GM23338 (cell line): ENCODE results near the gene RCOR1. TPM values are rescaled to one million over a fixed set of nuclear protein-coding genes. Genes with fewer than 3 reads are reported as not detected.

Source experiments
- EZH2 ChIP-seq: fragments of 200-600 bp; sonication (generic); IDR thresholded peaks from one replicate; pipeline ENCODE4 v1.8.0; 2017; ENCODE audit warnings: antibody characterized with exemption, mild to moderate bottlenecking, low read depth; ENCODE audit not compliant: unreplicated experiment
- EZH2phosphoT487 ChIP-seq: fragments of 200-600 bp; sonication (generic); IDR thresholded peaks from one replicate; pipeline ENCODE4 v1.8.1; 2018; ENCODE audit warnings: antibody characterized with exemption; ENCODE audit not compliant: unreplicated experiment
- JUNB ChIP-seq: IDR thresholded peaks from one replicate; pipeline ENCODE4 v1.6.1; 2016; ENCODE audit warnings: antibody characterized with exemption; ENCODE audit not compliant: unreplicated experiment
- NANOG ChIP-seq: IDR thresholded peaks from 2 replicates; pipeline ENCODE4 v1.6.1; 2016; ENCODE audit warnings: antibody characterized with exemption, borderline replicate concordance
- POLR2AphosphoS5 ChIP-seq: IDR thresholded peaks from 2 replicates; pipeline ENCODE4 v1.6.1; 2016; ENCODE audit warnings: antibody characterized with exemption, low read depth
- STAT1 ChIP-seq: IDR thresholded peaks from one replicate; pipeline ENCODE4 v1.6.1; 2016; ENCODE audit warnings: antibody characterized with exemption; ENCODE audit not compliant: unreplicated experiment
- ZNF331 ChIP-seq: fragments of 250-450 bp; sonication (Bioruptor Pico); IDR thresholded peaks from 2 replicates; pipeline ENCODE4 v1.5.0; 2020; ENCODE audit warnings: low read depth, mild to moderate bottlenecking, moderate library complexity
- polyA plus RNA-seq: library from polyadenylated mRNA; unstranded; fragments of >200 nt; fragmentation: Nextera tagmentation; extraction: Ambion mirVana; gene quantifications from 2 replicates; pipeline ENCODE4 v1.2.1, GENCODE V29; 2016
- total RNA-seq: library from RNA; depleted of rRNA; stranded (reverse); fragments of >200 nt; shearing (Covaris generic); gene quantifications from 2 replicates; pipeline ENCODE4 v1.2.3, GENCODE V29; 2014
- TF ChIP-seq, protein P1 (sequence below): fragments of 250-450 bp; sonication (Bioruptor Pico); IDR thresholded peaks from 2 replicates; pipeline ENCODE4 v1.5.0; 2020; ENCODE audit warnings: mild to moderate bottlenecking, moderate library complexity
- TF ChIP-seq, protein P2 (sequence below): IDR thresholded peaks from one replicate; pipeline ENCODE4 v1.6.1; 2018; ENCODE audit warnings: antibody characterized with exemption; ENCODE audit not compliant: unreplicated experiment

The RCOR1 gene
- total and polyA plus RNA-seq, 2 experiments from 2014 or later: 7.6 to 26.1 TPM

DNA sequence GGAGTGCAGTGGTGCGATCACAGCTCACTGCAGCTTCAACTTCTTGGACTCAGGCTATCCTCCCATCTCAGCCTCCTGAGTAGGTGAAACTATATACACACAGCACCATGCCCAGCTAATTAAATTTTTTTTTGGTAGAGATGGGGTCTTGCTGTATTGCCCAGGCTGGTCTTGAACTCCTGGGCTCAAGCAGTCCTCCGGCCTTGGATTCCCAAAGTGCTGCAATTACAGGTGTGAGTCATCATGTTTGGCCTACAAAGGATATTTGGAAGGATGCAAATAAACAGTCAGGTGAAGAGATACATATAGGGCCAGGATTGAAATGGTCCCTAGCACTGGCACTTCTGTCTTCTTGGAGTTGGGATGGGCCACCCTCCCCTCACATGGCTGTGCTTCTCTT is 23.9 kb downstream of the RCOR1 start (continued):
- TF ChIP-seq, protein P1, sequence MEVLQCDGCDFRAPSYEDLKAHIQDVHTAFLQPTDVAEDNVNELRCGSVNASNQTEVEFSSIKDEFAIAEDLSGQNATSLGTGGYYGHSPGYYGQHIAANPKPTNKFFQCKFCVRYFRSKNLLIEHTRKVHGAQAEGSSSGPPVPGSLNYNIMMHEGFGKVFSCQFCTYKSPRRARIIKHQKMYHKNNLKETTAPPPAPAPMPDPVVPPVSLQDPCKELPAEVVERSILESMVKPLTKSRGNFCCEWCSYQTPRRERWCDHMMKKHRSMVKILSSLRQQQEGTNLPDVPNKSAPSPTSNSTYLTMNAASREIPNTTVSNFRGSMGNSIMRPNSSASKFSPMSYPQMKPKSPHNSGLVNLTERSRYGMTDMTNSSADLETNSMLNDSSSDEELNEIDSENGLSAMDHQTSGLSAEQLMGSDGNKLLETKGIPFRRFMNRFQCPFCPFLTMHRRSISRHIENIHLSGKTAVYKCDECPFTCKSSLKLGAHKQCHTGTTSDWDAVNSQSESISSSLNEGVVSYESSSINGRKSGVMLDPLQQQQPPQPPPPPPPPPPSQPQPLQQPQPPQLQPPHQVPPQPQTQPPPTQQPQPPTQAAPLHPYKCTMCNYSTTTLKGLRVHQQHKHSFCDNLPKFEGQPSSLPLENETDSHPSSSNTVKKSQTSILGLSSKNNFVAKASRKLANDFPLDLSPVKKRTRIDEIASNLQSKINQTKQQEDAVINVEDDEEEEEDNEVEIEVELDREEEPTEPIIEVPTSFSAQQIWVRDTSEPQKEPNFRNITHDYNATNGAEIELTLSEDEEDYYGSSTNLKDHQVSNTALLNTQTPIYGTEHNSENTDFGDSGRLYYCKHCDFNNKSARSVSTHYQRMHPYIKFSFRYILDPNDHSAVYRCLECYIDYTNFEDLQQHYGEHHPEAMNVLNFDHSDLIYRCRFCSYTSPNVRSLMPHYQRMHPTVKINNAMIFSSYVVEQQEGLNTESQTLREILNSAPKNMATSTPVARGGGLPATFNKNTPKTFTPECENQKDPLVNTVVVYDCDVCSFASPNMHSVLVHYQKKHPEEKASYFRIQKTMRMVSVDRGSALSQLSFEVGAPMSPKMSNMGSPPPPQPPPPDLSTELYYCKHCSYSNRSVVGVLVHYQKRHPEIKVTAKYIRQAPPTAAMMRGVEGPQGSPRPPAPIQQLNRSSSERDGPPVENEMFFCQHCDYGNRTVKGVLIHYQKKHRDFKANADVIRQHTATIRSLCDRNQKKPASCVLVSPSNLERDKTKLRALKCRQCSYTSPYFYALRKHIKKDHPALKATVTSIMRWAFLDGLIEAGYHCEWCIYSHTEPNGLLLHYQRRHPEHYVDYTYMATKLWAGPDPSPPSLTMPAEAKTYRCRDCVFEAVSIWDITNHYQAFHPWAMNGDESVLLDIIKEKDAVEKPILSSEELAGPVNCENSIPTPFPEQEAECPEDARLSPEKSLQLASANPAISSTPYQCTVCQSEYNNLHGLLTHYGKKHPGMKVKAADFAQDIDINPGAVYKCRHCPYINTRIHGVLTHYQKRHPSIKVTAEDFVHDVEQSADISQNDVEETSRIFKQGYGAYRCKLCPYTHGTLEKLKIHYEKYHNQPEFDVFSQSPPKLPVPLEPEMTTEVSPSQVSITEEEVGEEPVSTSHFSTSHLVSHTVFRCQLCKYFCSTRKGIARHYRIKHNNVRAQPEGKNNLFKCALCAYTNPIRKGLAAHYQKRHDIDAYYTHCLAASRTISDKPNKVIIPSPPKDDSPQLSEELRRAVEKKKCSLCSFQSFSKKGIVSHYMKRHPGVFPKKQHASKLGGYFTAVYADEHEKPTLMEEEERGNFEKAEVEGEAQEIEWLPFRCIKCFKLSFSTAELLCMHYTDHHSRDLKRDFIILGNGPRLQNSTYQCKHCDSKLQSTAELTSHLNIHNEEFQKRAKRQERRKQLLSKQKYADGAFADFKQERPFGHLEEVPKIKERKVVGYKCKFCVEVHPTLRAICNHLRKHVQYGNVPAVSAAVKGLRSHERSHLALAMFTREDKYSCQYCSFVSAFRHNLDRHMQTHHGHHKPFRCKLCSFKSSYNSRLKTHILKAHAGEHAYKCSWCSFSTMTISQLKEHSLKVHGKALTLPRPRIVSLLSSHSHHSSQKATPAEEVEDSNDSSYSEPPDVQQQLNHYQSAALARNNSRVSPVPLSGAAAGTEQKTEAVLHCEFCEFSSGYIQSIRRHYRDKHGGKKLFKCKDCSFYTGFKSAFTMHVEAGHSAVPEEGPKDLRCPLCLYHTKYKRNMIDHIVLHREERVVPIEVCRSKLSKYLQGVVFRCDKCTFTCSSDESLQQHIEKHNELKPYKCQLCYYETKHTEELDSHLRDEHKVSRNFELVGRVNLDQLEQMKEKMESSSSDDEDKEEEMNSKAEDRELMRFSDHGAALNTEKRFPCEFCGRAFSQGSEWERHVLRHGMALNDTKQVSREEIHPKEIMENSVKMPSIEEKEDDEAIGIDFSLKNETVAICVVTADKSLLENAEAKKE (CRISPR knock-in tag): no peak
- TF ChIP-seq EZH2phosphoT487: no peak
- TF ChIP-seq, protein P2, sequence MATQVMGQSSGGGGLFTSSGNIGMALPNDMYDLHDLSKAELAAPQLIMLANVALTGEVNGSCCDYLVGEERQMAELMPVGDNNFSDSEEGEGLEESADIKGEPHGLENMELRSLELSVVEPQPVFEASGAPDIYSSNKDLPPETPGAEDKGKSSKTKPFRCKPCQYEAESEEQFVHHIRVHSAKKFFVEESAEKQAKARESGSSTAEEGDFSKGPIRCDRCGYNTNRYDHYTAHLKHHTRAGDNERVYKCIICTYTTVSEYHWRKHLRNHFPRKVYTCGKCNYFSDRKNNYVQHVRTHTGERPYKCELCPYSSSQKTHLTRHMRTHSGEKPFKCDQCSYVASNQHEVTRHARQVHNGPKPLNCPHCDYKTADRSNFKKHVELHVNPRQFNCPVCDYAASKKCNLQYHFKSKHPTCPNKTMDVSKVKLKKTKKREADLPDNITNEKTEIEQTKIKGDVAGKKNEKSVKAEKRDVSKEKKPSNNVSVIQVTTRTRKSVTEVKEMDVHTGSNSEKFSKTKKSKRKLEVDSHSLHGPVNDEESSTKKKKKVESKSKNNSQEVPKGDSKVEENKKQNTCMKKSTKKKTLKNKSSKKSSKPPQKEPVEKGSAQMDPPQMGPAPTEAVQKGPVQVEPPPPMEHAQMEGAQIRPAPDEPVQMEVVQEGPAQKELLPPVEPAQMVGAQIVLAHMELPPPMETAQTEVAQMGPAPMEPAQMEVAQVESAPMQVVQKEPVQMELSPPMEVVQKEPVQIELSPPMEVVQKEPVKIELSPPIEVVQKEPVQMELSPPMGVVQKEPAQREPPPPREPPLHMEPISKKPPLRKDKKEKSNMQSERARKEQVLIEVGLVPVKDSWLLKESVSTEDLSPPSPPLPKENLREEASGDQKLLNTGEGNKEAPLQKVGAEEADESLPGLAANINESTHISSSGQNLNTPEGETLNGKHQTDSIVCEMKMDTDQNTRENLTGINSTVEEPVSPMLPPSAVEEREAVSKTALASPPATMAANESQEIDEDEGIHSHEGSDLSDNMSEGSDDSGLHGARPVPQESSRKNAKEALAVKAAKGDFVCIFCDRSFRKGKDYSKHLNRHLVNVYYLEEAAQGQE: no peak
- TF ChIP-seq ZNF331 (CRISPR knock-in tag): no peak
- no peak for TF ChIP-seq STAT1
- no peak for TF ChIP-seq NANOG
- no peak for TF ChIP-seq JUNB
- no peak for TF ChIP-seq EZH2
- no peak for TF ChIP-seq POLR2AphosphoS5
